Mammary epithelial cell (primary cell): Measurements from ENCODE around the gene PLXNA4.

Source experiments
- CTCF ChIP-seq, 2 donors: IDR thresholded peaks in 1 of 2; conservative IDR thresholded peaks in 1 of 2; 2 replicates each; pipeline ENCODE4 v1.5.1; 2011 to 2012; ENCODE audit warnings: inconsistent platforms in 2 of 2, low read length in 2 of 2, mild to moderate bottlenecking in 2 of 2, control low read depth in 1 of 2, low read depth in 1 of 2; ENCODE audit not compliant: insufficient read depth in 1 of 2; ENCODE audit errors: extremely low read depth in 1 of 2
- EZH2 ChIP-seq: IDR thresholded peaks from 2 replicates; pipeline ENCODE4 v1.6.1; 2012; ENCODE audit warnings: low read length, inconsistent platforms, borderline replicate concordance

- TF ChIP-seq EZH2 (no peak), CTCF (conservative IDR thresholded peaks at IDR 0.05 in 1 of 2, IDR thresholded peaks at IDR 0.05 in 1 of 2; ENCODE audit: extremely low read depth in 1 of 2, insufficient read depth in 1 of 2, low read depth in 1 of 2, low read length in 2 of 2) (no peak)
Observed at GRCh38 chr7:132207782-132208181, 368.5 kb downstream of the PLXNA4 start.
